GM12878 (cell line): ENCODE data around the gene CD38. TPM values are rescaled to one million over a fixed set of nuclear protein-coding genes. Genes with fewer than 3 reads are reported as not detected.

ENCODE experiments used
- ASH2L ChIP-seq: fragments of 300-600, 200-600 bp; sonication (generic); IDR thresholded peaks from 2 replicates; pipeline ENCODE4 v1.6.1; 2017; ENCODE audit warnings: low read depth, mild to moderate bottlenecking, borderline replicate concordance
- CBFB ChIP-seq: IDR thresholded peaks from 2 replicates; pipeline ENCODE4 v1.6.1; 2016; ENCODE audit warnings: antibody characterized with exemption, low read depth
- CEBPZ ChIP-seq: fragments of 150-350 bp; IDR thresholded peaks from 2 replicates; pipeline ENCODE4 v1.6.1; 2016; ENCODE audit warnings: low read depth, low read length
- DPF2 ChIP-seq: fragments of 450-650 bp; IDR thresholded peaks from 2 replicates; pipeline ENCODE4 v1.6.1; 2017; ENCODE audit warnings: mild to moderate bottlenecking
- EGR1 ChIP-seq, 2 experiments: IDR thresholded peaks; 1 replicate in 1 of 2; 2 replicates in 1 of 2; pipeline ENCODE4 v1.6.1; 2011 to 2012; ENCODE audit warnings: low read depth in 2 of 2, low read length in 2 of 2, borderline replicate concordance in 1 of 2, mild to moderate bottlenecking in 1 of 2, moderate library complexity in 1 of 2
- ESRRA ChIP-seq: IDR thresholded peaks from 2 replicates; pipeline ENCODE4 v1.6.1; 2012; ENCODE audit warnings: mild to moderate bottlenecking, low read length, improper control_type of control experiment
- ETV6 ChIP-seq, 2 experiments: fragments of 450-650 bp in 1 of 2; IDR thresholded peaks in 1 of 2; conservative IDR thresholded peaks in 1 of 2; 2 replicates each; pipeline ENCODE4 v1.6.1; 2014; ENCODE audit warnings: antibody characterized with exemption in 1 of 2, borderline replicate concordance in 1 of 2, low read depth in 1 of 2, mild to moderate bottlenecking in 1 of 2, moderate library complexity in 1 of 2
- FOS ChIP-seq: IDR thresholded peaks from 3 replicates; pipeline ENCODE4 v1.6.1; 2011; ENCODE audit warnings: borderline replicate concordance; ENCODE audit not compliant: insufficient read length; ENCODE audit errors: extremely low read depth
- JUNB ChIP-seq: IDR thresholded peaks from 2 replicates; pipeline ENCODE4 v1.6.1; 2016; ENCODE audit warnings: antibody characterized with exemption, mild to moderate bottlenecking
- MYC ChIP-seq: IDR thresholded peaks from 2 replicates; pipeline ENCODE4 v1.6.1; 2011; ENCODE audit warnings: mild to moderate bottlenecking, low read length, moderate library complexity, inconsistent platforms; ENCODE audit not compliant: insufficient read depth, insufficient replicate concordance, insufficient read length, severe bottlenecking
- POU2F2 ChIP-seq: IDR thresholded peaks from 3 replicates; pipeline ENCODE4 v1.6.1; 2011; ENCODE audit warnings: low read depth, mild to moderate bottlenecking, low read length, borderline replicate concordance
- REST ChIP-seq: IDR thresholded peaks from 2 replicates; pipeline ENCODE4 v1.6.1; 2012; ENCODE audit warnings: mild to moderate bottlenecking, low read depth, low read length
- SIX5 ChIP-seq: IDR thresholded peaks from 2 replicates; pipeline ENCODE4 v1.6.1; 2011; ENCODE audit warnings: mild to moderate bottlenecking, low read depth, low read length, moderate library complexity; ENCODE audit not compliant: severe bottlenecking
- SRF ChIP-seq, 2 experiments: IDR thresholded peaks; 2 replicates each; pipeline ENCODE4 v1.6.1; 2011; ENCODE audit warnings: low read depth in 2 of 2, low read length in 2 of 2, mild to moderate bottlenecking in 1 of 2, moderate library complexity in 1 of 2
- TCF12 ChIP-seq: IDR thresholded peaks from 2 replicates; pipeline ENCODE4 v1.6.1; 2011; ENCODE audit warnings: low read depth, mild to moderate bottlenecking, low read length
- WRNIP1 ChIP-seq: IDR thresholded peaks from 2 replicates; pipeline ENCODE4 v1.6.1; 2011; ENCODE audit warnings: low read depth, low read length, improper control_type of control experiment, borderline replicate concordance
- ZBTB4 ChIP-seq: fragments of 450-650 bp; formaldehyde crosslinking; IDR thresholded peaks from 2 replicates; pipeline ENCODE4 v1.4.0; 2022; ENCODE audit warnings: mild to moderate bottlenecking, moderate library complexity
- ZNF207 ChIP-seq: fragments of 450-650 bp; IDR thresholded peaks from 2 replicates; pipeline ENCODE4 v1.6.1; 2014; ENCODE audit warnings: antibody characterized with exemption, mild to moderate bottlenecking, borderline replicate concordance
- ZNF274 ChIP-seq: IDR thresholded peaks from one replicate; pipeline ENCODE4 v1.8.0; 2011; ENCODE audit not compliant: insufficient read length, insufficient read depth
- polyA plus RNA-seq, 11 experiments: library from polyadenylated mRNA; depleted of rRNA in 4 of 11; unstranded in 6 of 11; stranded (reverse) in 5 of 11; fragments of >200 nt; fragmentation: Nextera tagmentation in 4 of 11; fragmentation: Illumina TruSeq in 1 of 11; extraction: Ambion mirVana in 4 of 11; extraction: Trizol in 1 of 11; gene quantifications; 1 replicate in 1 of 11; 2 replicates in 10 of 11; pipeline versions ENCODE4 v1.2.1 to v1.2.3, GENCODE V29; 2011 to 2016; ENCODE audit warnings: inconsistent platforms in 2 of 11, missing spikeins in 2 of 11, low read depth in 1 of 11
- total RNA-seq, 4 experiments: library from RNA; depleted of rRNA in 3 of 4; stranded (reverse); fragments of >200 nt in 3 of 4; fragmentation: Illumina TruSeq in 1 of 4; extraction: Trizol in 1 of 4; gene quantifications; 2 replicates each; pipeline versions ENCODE4 v1.2.1 to v1.2.3, GENCODE V29; 2013 to 2021

Gene CD38
- total and polyA plus RNA-seq, 10 of the 15 experiments (the other 5 are each of a cell fraction or from before 2014, with no cell fraction given), result 3.5 to 39.8 (median 12.7) TPM

GRCh38 chr4:15771216-15772058 is 6.7 kb upstream of the CD38 start (continued):
- TF ChIP-seq CEBPZ (no peak), REST (no peak), POU2F2 (no peak), ASH2L (no peak), SRF (IDR thresholded peaks at IDR 0.05; ENCODE audit: low read depth in 2 of 2, low read length in 2 of 2) (no peak), ZNF207 (no peak), DPF2 (peak; percentile 77), TCF12 (no peak), WRNIP1 (no peak), CBFB (no peak), SIX5 (no peak), ZNF274 (no peak), ETV6 (conservative IDR thresholded peaks at IDR 0.05 in 1 of 2, IDR thresholded peaks at IDR 0.05 in 1 of 2; ENCODE audit: borderline replicate concordance in 1 of 2, low read depth in 1 of 2) (peak in 1 of 2 experiments; percentile 73; a peak in 1 of 4 replicates), FOS (no peak), JUNB (peak; percentile 73), MYC (no peak), ZBTB4 (CRISPR knock-in tag) (no peak), ESRRA (0 out of 2 replicates have a peak, but pooled peaks have one; percentile 17), EGR1 (IDR thresholded peaks at IDR 0.05; ENCODE audit: borderline replicate concordance in 1 of 2, low read depth in 2 of 2, low read length in 2 of 2) (no peak)
